ENCODE results near the gene FAM131A. TPM values are rescaled to one million over a fixed set of nuclear protein-coding genes. Genes with fewer than 3 reads are reported as not detected.
"Not testable (repeated sequence)": the region's sequence is repeated elsewhere in the genome, so short reads cannot be mapped to it uniquely, and the experiment has no call there.

Gene FAM131A
- total RNA-seq, 1 experiment from 2014 or later, result 71.7 TPM

- not testable (repeated sequence) for DNase-seq (ENCODE audit: low read depth)
Observed at GRCh38 chr3:184339451-184340135, 2.2 kb downstream of the FAM131A start.

DNA sequence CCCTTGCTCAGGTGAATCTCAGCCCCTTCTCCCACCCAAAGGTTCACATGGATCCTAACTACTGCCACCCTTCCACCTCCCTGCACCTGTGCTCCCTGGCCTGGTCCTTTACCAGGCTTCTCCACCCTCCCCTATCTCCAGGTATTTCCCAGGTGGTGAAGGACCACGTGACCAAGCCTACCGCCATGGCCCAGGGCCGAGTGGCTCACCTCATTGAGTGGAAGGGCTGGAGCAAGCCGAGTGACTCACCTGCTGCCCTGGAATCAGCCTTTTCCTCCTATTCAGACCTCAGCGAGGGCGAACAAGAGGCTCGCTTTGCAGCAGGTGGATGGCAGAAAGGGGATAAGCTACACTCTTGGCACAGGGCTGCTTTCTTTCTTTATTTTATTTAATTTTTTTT is 4.5 kb downstream of the FAM131A start:
- DNase-seq (ENCODE audit: low read depth), result no peak

DNA sequence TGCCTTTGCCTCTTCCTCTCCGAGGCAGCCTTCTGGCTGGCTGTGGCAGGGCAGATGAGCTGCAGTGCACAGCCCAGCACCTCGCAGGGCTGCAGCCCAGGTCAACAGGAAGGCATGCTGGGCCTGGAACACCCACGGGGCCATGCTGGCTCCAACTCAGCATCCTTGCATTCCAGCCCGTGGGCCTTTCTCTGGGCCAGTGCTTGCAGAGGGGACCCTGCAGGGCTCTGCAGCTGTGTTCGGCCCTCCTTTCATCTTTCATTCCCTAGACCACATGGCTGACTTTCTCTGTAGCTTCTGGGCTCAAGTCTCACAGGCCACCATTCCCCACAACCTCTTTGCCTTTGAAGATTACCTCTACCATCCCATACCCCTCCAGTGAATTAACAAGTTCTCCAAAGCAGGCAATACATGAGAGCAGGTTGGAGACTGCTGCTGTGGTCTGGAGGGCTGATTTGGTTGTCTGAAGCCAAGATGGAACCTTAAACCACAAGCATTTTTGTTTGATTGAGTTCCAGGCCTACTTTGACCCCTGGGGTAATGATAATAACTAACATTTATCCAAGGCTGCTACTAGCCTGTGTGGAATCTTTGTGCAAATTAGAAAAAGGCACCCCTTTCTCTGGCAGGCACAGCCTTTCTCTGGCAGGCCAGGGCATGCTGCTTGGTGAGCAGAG is 5.9 kb downstream of the FAM131A start:
- no peak for DNase-seq (ENCODE audit: low read depth)

GRCh38 chr3:184344579-184345316 is 7.3 kb downstream of the FAM131A start:
- DNase-seq (ENCODE audit: low read depth), result no peak

- DNase-seq (ENCODE audit: low read depth), result peak; percentile 82
Observed at GRCh38 chr3:184345317-184346144, 8.1 kb downstream of the FAM131A start.

GRCh38 chr3:184346480-184347190 is 9.2 kb downstream of the FAM131A start:
- no peak for DNase-seq (ENCODE audit: low read depth)

DNA sequence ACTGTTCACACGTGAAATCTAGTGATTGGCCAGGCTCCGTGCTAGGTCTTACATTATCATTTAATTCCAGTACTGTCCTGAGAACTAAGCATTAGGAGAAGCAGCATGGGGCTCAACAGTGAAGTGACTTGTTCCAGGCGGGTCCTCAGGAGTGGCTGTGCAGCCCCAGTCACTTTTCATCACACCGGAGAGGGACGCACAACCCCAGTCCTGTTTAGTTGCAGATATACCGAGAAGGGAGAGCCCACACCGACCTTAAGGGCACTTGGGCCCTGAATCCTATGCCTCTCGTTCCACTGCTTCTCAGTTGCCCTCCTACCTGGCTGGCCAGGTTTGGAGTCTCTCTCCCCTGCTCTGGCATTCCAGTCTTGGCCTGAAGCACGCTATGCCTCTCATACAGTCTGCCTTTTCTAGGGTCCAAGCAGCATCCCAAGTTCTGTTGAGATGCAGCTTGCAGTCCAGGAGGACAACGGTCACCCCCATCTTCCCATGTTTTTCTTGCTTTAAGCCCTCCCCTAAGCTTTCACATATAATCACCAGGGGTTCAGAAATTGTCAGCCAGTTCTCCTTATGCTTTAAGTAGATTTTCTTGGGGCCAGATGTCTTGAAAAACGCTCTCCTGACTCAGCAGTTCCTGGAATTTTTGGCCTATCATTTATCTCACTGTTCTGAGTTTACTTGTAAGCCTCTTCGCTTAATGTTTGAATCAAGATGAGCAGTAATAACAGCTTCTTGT is 10.1 kb downstream of the FAM131A start:
- no peak for DNase-seq (ENCODE audit: low read depth)

- DNase-seq (ENCODE audit: low read depth), result no peak
Observed at GRCh38 chr3:184348057-184348382, 10.6 kb downstream of the FAM131A start.

DNA sequence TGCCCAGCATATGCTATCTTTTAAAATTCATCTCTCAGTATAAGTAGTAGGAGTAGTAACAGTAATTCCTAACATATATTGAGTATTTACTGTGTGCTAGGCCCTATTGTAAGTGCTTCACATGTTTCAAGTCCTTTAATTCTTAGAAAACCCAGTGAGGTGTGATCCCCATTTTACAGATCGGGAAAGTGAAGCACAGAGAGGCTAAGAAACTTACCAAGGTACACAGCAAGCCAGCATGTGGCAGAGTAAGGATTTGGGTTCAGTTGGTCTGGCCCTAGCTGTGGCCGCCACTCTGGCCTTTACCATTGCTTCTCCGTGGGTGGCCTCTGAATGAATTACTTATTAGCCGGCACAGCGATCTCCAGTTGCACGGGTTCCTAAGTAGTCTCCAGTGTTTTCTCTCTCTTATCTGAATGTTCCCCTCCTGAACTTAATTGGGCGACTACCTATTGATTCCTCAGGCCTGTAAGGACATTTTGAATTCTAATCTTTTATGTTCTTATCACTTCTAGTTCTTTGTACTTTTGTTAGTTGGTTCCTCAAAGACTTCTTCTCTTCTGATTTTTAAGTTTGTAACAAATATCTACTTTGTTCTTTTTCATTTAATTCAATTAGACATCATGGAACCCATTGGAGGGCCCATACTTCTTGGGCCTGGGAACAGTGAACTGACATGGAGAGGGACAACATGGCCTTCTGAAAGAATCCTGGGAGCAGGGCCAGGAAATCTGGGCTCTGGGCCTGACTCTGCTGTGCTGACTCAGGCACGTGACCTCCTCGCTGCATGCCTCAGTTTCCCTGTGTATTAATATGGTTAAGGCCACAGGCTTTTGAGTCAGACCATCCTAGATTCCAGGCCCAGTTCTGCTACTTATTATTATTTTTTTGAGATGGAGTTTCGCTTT is 12.4 kb downstream of the FAM131A start:
- DNase-seq (ENCODE audit: low read depth), result no peak

DNA sequence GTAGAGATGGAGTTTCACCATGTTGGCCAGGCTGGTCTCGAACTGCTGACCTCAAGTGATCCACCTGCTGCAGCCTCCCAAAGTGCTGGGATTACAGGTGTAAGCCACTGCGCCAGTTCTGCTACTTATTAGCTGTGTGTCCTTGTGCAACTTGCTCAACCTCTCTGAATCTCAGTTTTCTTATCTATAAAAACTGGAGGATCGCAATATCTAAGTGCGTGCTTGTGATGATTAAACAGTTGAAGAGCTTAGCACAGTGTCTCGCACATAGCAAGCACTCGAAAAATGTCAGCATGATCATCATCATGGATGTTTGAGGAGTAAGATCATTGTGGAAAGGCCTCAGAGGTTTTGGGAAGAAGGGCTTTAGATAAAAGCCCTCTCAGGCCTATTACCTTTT is 13.2 kb downstream of the FAM131A start:
- DNase-seq (ENCODE audit: low read depth), result no peak

- no peak for DNase-seq (ENCODE audit: low read depth)
Observed at GRCh38 chr3:184351511-184352148, 14.2 kb downstream of the FAM131A start.

GRCh38 chr3:184352149-184352785 is 14.9 kb downstream of the FAM131A start:
- no peak for DNase-seq (ENCODE audit: low read depth)

GRCh38 chr3:184352897-184353545 is 15.6 kb downstream of the FAM131A start:
- DNase-seq (ENCODE audit: low read depth), result no peak

DNA sequence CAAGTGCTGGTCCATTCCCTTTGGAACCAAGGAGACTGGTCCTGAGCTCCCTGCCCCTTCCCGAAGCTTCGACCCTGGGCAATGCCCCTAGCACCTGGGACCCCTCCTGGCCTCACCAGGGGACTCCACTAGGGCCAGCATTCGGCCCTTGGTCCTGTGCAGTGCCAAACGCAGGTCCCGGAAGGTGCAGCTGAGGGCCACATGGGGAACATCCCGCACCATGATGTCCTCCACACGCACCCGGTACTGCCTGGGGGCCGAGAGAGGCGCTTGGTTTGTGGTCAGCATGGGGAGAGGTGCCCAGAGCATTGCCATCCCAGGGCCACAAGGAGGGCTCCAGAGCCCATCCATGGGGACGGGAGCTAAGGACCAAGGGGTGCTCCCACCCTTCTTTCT is 16.1 kb downstream of the FAM131A start:
- no peak for DNase-seq (ENCODE audit: low read depth)

DNA sequence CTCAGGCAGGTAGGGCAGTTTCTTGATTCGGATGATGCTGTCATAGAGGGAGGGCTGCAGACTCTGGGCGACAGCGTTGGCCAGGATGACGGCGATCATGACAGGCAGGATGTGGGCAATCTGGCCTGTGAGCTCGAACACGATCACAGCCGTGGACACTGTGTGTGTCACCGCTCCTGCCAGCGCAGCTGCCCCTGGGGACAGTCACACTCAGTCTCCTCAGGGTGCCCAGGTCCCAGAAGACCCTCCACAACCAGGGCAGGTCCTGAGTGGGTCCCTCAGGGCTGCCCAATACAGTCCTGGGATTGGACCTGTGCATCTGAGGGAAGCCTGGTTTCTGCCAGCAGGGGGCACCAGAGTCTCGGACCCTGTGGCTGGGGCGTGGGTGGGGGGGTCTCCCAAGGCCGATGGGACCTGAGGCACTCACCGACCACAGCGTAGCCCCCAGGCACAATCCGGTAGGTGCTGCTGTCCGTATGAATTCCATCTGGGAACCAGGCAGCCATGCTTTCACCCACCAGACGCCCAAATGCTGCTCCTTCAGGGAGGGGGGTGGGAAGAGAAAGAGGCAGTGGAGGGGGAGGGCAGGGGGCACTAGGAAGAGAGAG is 16.8 kb downstream of the FAM131A start:
- DNase-seq (ENCODE audit: low read depth), result peak; percentile 61

GRCh38 chr3:184354754-184355153 is 17.4 kb downstream of the FAM131A start:
- DNase-seq (ENCODE audit: low read depth), result no peak
